IMR-90 (cell line): ENCODE results near the gene SPAG16. TPM values are rescaled to one million over a fixed set of nuclear protein-coding genes. Genes with fewer than 3 reads are reported as not detected.

Experiments
- ATAC-seq: fragments of 200-7000 bp; cut with Tn5 transposase; 2 replicates; pipeline ENCODE4 v1.9.1; 2020; ENCODE audit warnings: low read depth, mild to moderate bottlenecking, moderate library complexity
- BruUV-seq: library from RNA; stranded (reverse); fragments of 400-500 nt; replicated peaks from 2 replicates; lab custom pipeline; 2021; lab: Mats Ljungman, UMichigan
- CTCF ChIA-PET: fragments of 300-600 bp; formaldehyde crosslinking; extraction: SDS; loops from one replicate; lab custom pipeline; 2021; ENCODE audit warnings: antibody characterized with exemption; lab: Yijun Ruan, JAX
- POLR2A ChIA-PET: fragments of 300-600 bp; sonication (Branson Sonifier 250); formaldehyde crosslinking; loops from one replicate; lab custom pipeline; 2022; ENCODE audit warnings: antibody characterized with exemption; ENCODE audit not compliant: unreplicated experiment; lab: Charles Lee
- DNase-seq: peaks from one replicate; pipeline ENCODE4 v3.0.0; 2013
- H2AFZ ChIP-seq: replicated peaks from 2 replicates; pipeline ENCODE3; 2013; ENCODE audit warnings: low read length, mild to moderate bottlenecking; ENCODE audit not compliant: poor library complexity
- H2AK5ac ChIP-seq: 2 replicates; pipeline ENCODE4 v1.6.1; 2013; ENCODE audit warnings: low read depth, low read length, inconsistent platforms
- H2AK9ac ChIP-seq: replicated peaks from 2 replicates; pipeline ENCODE3; 2013; ENCODE audit warnings: mild to moderate bottlenecking, low read depth, low read length, moderate library complexity; ENCODE audit not compliant: poor library complexity
- H2BK120ac ChIP-seq: 2 replicates; pipeline ENCODE4 v1.6.1; 2013; ENCODE audit warnings: low read depth, low read length, inconsistent platforms
- H2BK15ac ChIP-seq: 3 replicates; pipeline ENCODE4 v1.6.1; 2013; ENCODE audit warnings: low read depth, low read length, inconsistent platforms
- H2BK20ac ChIP-seq: 2 replicates; pipeline ENCODE4 v1.6.1; 2013; ENCODE audit warnings: low read depth, mild to moderate bottlenecking, inconsistent platforms, low read length, moderate library complexity
- H2BK5ac ChIP-seq: 2 replicates; pipeline ENCODE4 v1.6.1; 2013; ENCODE audit warnings: mild to moderate bottlenecking, low read depth, low read length, inconsistent platforms; ENCODE audit not compliant: poor library complexity, severe bottlenecking
- H3K14ac ChIP-seq: replicated peaks from 2 replicates; pipeline ENCODE4 v1.6.1; 2013; ENCODE audit warnings: low read depth, low read length, inconsistent platforms
- H3K18ac ChIP-seq: 2 replicates; pipeline ENCODE4 v1.6.1; 2013; ENCODE audit warnings: low read depth, low read length, control low read depth
- H3K23ac ChIP-seq: 2 replicates; pipeline ENCODE4 v1.6.1; 2013; ENCODE audit warnings: low read depth, low read length, inconsistent platforms
- H3K27ac ChIP-seq: 2 replicates; pipeline ENCODE4 v1.5.1; 2013; ENCODE audit warnings: mild to moderate bottlenecking, control low read depth, low read length; ENCODE audit not compliant: insufficient read depth
- H3K27me3 ChIP-seq: 2 replicates; pipeline ENCODE4 v1.6.1; 2013; ENCODE audit warnings: low read length; ENCODE audit not compliant: control insufficient read depth, insufficient read depth
- H3K36me3 ChIP-seq: 2 replicates; pipeline ENCODE4 v1.6.1; 2013; ENCODE audit warnings: low read length, mixed read lengths; ENCODE audit not compliant: control insufficient read depth, insufficient read depth
- H3K4ac ChIP-seq: 2 replicates; pipeline ENCODE4 v1.6.1; 2013; ENCODE audit warnings: low read depth, low read length, inconsistent platforms
- H3K4me1 ChIP-seq: 2 replicates; pipeline ENCODE4 v1.6.1; 2013; ENCODE audit warnings: low read length, mixed read lengths; ENCODE audit not compliant: control insufficient read depth, insufficient read depth
- H3K4me2 ChIP-seq: 2 replicates; pipeline ENCODE4 v1.6.1; 2013; ENCODE audit warnings: low read depth, mild to moderate bottlenecking, control low read depth, low read length, moderate library complexity
- H3K4me3 ChIP-seq: 2 replicates; pipeline ENCODE4 v1.5.1; 2013; ENCODE audit warnings: low read depth, mild to moderate bottlenecking, control low read depth, low read length, moderate library complexity; ENCODE audit not compliant: insufficient read depth
- H3K56ac ChIP-seq: 2 replicates; pipeline ENCODE4 v1.6.1; 2013; ENCODE audit warnings: low read length, inconsistent platforms; ENCODE audit not compliant: insufficient read depth; ENCODE audit errors: extremely low read depth
- H3K79me1 ChIP-seq, 2 experiments: 2 replicates each; pipeline ENCODE4 v1.6.1; 2013; ENCODE audit warnings: low read length in 2 of 2, inconsistent platforms in 1 of 2, low read depth in 1 of 2
- H3K9ac ChIP-seq: 2 replicates; pipeline ENCODE4 v1.6.1; 2013; ENCODE audit warnings: low read depth, low read length, control low read depth
- H3K9me1 ChIP-seq: 2 replicates; pipeline ENCODE4 v1.6.1; 2013; ENCODE audit warnings: low read length, inconsistent platforms; ENCODE audit not compliant: insufficient read depth
- H3K9me3 ChIP-seq: 2 replicates; pipeline ENCODE4 v1.6.1; 2013; ENCODE audit warnings: low read length; ENCODE audit not compliant: control insufficient read depth, insufficient read depth
- H4K20me1 ChIP-seq: 2 replicates; pipeline ENCODE4 v1.6.1; 2013; ENCODE audit warnings: low read length, inconsistent platforms; ENCODE audit not compliant: insufficient read depth
- H4K5ac ChIP-seq: 2 replicates; pipeline ENCODE4 v1.6.1; 2013; ENCODE audit warnings: mild to moderate bottlenecking, low read depth, low read length, control low read depth
- H4K8ac ChIP-seq, 2 experiments: 2 replicates each; pipeline ENCODE4 v1.6.1; 2013; ENCODE audit warnings: low read depth in 2 of 2, low read length in 2 of 2, control low read depth in 1 of 2, inconsistent platforms in 1 of 2
- H4K91ac ChIP-seq: 2 replicates; pipeline ENCODE4 v1.6.1; 2013; ENCODE audit warnings: low read depth, low read length, inconsistent platforms; ENCODE audit not compliant: insufficient read depth
- MAZ ChIP-seq: IDR thresholded peaks from 2 replicates; pipeline ENCODE4 v1.6.1; 2012; ENCODE audit warnings: low read depth, mild to moderate bottlenecking, low read length, improper control_type of control experiment, moderate library complexity, borderline replicate concordance
- POLR2A ChIP-seq: IDR thresholded peaks from 2 replicates; pipeline ENCODE4 v1.6.1; 2012; ENCODE audit warnings: mild to moderate bottlenecking, low read depth, low read length
- RAD21 ChIP-seq: IDR thresholded peaks from 2 replicates; pipeline ENCODE4 v1.6.1; 2012; ENCODE audit warnings: low read length, improper control_type of control experiment
- RFX5 ChIP-seq: IDR thresholded peaks from 2 replicates; pipeline ENCODE4 v1.8.0; 2012; ENCODE audit warnings: low read depth, mild to moderate bottlenecking, low read length, moderate library complexity
- WGBS, 2 experiments: methylation state at CpG; one replicate each; pipeline versions ENCODE4 v1.1.5 to v1.1.7; 2013; ENCODE audit warnings: missing lambda C conversion rate in 2 of 2; ENCODE audit not compliant: insufficient read length in 1 of 2; ENCODE audit errors: extremely low coverage in 2 of 2; 5-methylcytosine and 5-hydroxymethylcytosine counted together
- dilution Hi-C: fragments of 300-500 bp; cut with HindIII; formaldehyde crosslinking; loops from one replicate; pipeline ENCODE4 v1.14.3; 2018; ENCODE audit warnings: low sequenced_read_pairs; ENCODE audit not compliant: unreplicated experiment
- in situ Hi-C: fragments of 300-500 bp; cut with MboI; formaldehyde crosslinking; loops from 3 replicates; pipeline ENCODE4 v1.14.3; 2019; ENCODE audit warnings: low sequenced_read_pairs, inconsistent platforms, mixed read lengths
- intact Hi-C: fragments of 100-400 bp; cut with micrococcal nuclease; formaldehyde crosslinking; loops from 2 replicates; pipeline ENCODE4 v1.10.0; 2022
- polyA plus RNA-seq, 3 experiments: library from polyadenylated mRNA; depleted of rRNA; stranded (reverse); fragments of >200 nt; gene quantifications; 2 replicates each; pipeline ENCODE4 v1.2.3, GENCODE V29; 2012; ENCODE audit warnings: low replicate concordance in 1 of 3
- total RNA-seq: library from RNA; depleted of rRNA; stranded (reverse); fragments of >200 nt; gene quantifications from 2 replicates; pipeline ENCODE4 v1.2.3, GENCODE V29; 2012

SPAG16 gene
- total and polyA plus RNA-seq, 2 of the 4 experiments (the other 2 are of a cell fraction): 7.3 to 13.5 TPM

GRCh38 chr2:213958086-213958485 lies 673.8 kb downstream of the SPAG16 start:
- no peaks in the 10 kb centered on the region for H4K20me1 ChIP-seq
- H3K9me3 ChIP-seq: no peaks in the 10 kb centered on the region
- no CpG with 5 or more reads among the region's 2 CpGs for WGBS, 2 experiments
- no peak overlapping the region for H2BK5ac ChIP-seq
- H3K27ac ChIP-seq: no peak overlapping the region
- no peak overlapping the region for H2AFZ ChIP-seq
- H3K4me2 ChIP-seq: no peak overlapping the region
- H4K8ac ChIP-seq: no peak overlapping the region
- no peak overlapping the region for H2BK20ac ChIP-seq
- H3K9me1 ChIP-seq: no peaks in the 10 kb centered on the region
- no TSS peak for BruUV-seq
- H3K36me3 ChIP-seq: no peaks in the 10 kb centered on the region
- H3K4me1 ChIP-seq: no peaks in the 10 kb centered on the region
- no peak overlapping the region for H2BK15ac ChIP-seq
- H4K5ac ChIP-seq: no peak overlapping the region
- no peaks in the 10 kb centered on the region for H3K79me1 ChIP-seq
- no peaks in the 10 kb centered on the region for H3K27me3 ChIP-seq
- H3K23ac ChIP-seq: no peak overlapping the region
- ChIA-PET CTCF (no interaction called here), POLR2A (no interaction called here)
- TF ChIP-seq RAD21 (no peak), RFX5 (no peak), POLR2A (no peak), MAZ (no peak)
- no peak overlapping the region for H3K4ac ChIP-seq
- H3K9ac ChIP-seq: no peak overlapping the region
- no peak overlapping the region for H2AK9ac ChIP-seq
- H3K56ac ChIP-seq: no peak overlapping the region
- no peak overlapping the region for H4K91ac ChIP-seq
- no peak overlapping the region for H3K14ac ChIP-seq
- no peak for ATAC-seq
- H2BK120ac ChIP-seq: no peak overlapping the region
- no peak for DNase-seq
- no peak overlapping the region for H3K18ac ChIP-seq
- no peak overlapping the region for H2AK5ac ChIP-seq
- H3K4me3 ChIP-seq: no peak overlapping the region
- intact Hi-C loops: no loop called here
- dilution Hi-C loops: no loop called here
- in situ Hi-C loops: no loop called here
